IMR-90 (cell line): Measurements from ENCODE around the gene ZNF37A. TPM values are rescaled to one million over a fixed set of nuclear protein-coding genes. Genes with fewer than 3 reads are reported as not detected.

Experiments
- ATAC-seq: fragments of 200-7000 bp; cut with Tn5 transposase; 2 replicates; pipeline ENCODE4 v1.9.1; 2020; ENCODE audit warnings: low read depth, mild to moderate bottlenecking, moderate library complexity
- BruUV-seq: library from RNA; stranded (reverse); fragments of 400-500 nt; replicated peaks from 2 replicates; lab custom pipeline; 2021; lab: Mats Ljungman, UMichigan
- CTCF ChIA-PET: fragments of 300-600 bp; formaldehyde crosslinking; extraction: SDS; loops from one replicate; lab custom pipeline; 2021; ENCODE audit warnings: antibody characterized with exemption; lab: Yijun Ruan, JAX
- POLR2A ChIA-PET: fragments of 300-600 bp; sonication (Branson Sonifier 250); formaldehyde crosslinking; loops from one replicate; lab custom pipeline; 2022; ENCODE audit warnings: antibody characterized with exemption; ENCODE audit not compliant: unreplicated experiment; lab: Charles Lee
- DNase-seq: peaks from one replicate; pipeline ENCODE4 v3.0.0; 2013
- H2AFZ ChIP-seq: replicated peaks from 2 replicates; pipeline ENCODE3; 2013; ENCODE audit warnings: low read length, mild to moderate bottlenecking; ENCODE audit not compliant: poor library complexity
- H2AK5ac ChIP-seq: 2 replicates; pipeline ENCODE4 v1.6.1; 2013; ENCODE audit warnings: low read depth, low read length, inconsistent platforms
- H2AK9ac ChIP-seq: replicated peaks from 2 replicates; pipeline ENCODE3; 2013; ENCODE audit warnings: mild to moderate bottlenecking, low read depth, low read length, moderate library complexity; ENCODE audit not compliant: poor library complexity
- H2BK120ac ChIP-seq: 2 replicates; pipeline ENCODE4 v1.6.1; 2013; ENCODE audit warnings: low read depth, low read length, inconsistent platforms
- H2BK15ac ChIP-seq: 3 replicates; pipeline ENCODE4 v1.6.1; 2013; ENCODE audit warnings: low read depth, low read length, inconsistent platforms
- H2BK20ac ChIP-seq: 2 replicates; pipeline ENCODE4 v1.6.1; 2013; ENCODE audit warnings: low read depth, mild to moderate bottlenecking, inconsistent platforms, low read length, moderate library complexity
- H2BK5ac ChIP-seq: 2 replicates; pipeline ENCODE4 v1.6.1; 2013; ENCODE audit warnings: mild to moderate bottlenecking, low read depth, low read length, inconsistent platforms; ENCODE audit not compliant: poor library complexity, severe bottlenecking
- H3K14ac ChIP-seq: replicated peaks from 2 replicates; pipeline ENCODE4 v1.6.1; 2013; ENCODE audit warnings: low read depth, low read length, inconsistent platforms
- H3K18ac ChIP-seq: 2 replicates; pipeline ENCODE4 v1.6.1; 2013; ENCODE audit warnings: low read depth, low read length, control low read depth
- H3K23ac ChIP-seq: 2 replicates; pipeline ENCODE4 v1.6.1; 2013; ENCODE audit warnings: low read depth, low read length, inconsistent platforms
- H3K27ac ChIP-seq: 2 replicates; pipeline ENCODE4 v1.5.1; 2013; ENCODE audit warnings: mild to moderate bottlenecking, control low read depth, low read length; ENCODE audit not compliant: insufficient read depth
- H3K27me3 ChIP-seq: 2 replicates; pipeline ENCODE4 v1.6.1; 2013; ENCODE audit warnings: low read length; ENCODE audit not compliant: control insufficient read depth, insufficient read depth
- H3K36me3 ChIP-seq: 2 replicates; pipeline ENCODE4 v1.6.1; 2013; ENCODE audit warnings: low read length, mixed read lengths; ENCODE audit not compliant: control insufficient read depth, insufficient read depth
- H3K4ac ChIP-seq: 2 replicates; pipeline ENCODE4 v1.6.1; 2013; ENCODE audit warnings: low read depth, low read length, inconsistent platforms
- H3K4me1 ChIP-seq: 2 replicates; pipeline ENCODE4 v1.6.1; 2013; ENCODE audit warnings: low read length, mixed read lengths; ENCODE audit not compliant: control insufficient read depth, insufficient read depth
- H3K4me2 ChIP-seq: 2 replicates; pipeline ENCODE4 v1.6.1; 2013; ENCODE audit warnings: low read depth, mild to moderate bottlenecking, control low read depth, low read length, moderate library complexity
- H3K4me3 ChIP-seq: 2 replicates; pipeline ENCODE4 v1.5.1; 2013; ENCODE audit warnings: low read depth, mild to moderate bottlenecking, control low read depth, low read length, moderate library complexity; ENCODE audit not compliant: insufficient read depth
- H3K56ac ChIP-seq: 2 replicates; pipeline ENCODE4 v1.6.1; 2013; ENCODE audit warnings: low read length, inconsistent platforms; ENCODE audit not compliant: insufficient read depth; ENCODE audit errors: extremely low read depth
- H3K79me1 ChIP-seq, 2 experiments: 2 replicates each; pipeline ENCODE4 v1.6.1; 2013; ENCODE audit warnings: low read length in 2 of 2, inconsistent platforms in 1 of 2, low read depth in 1 of 2
- H3K9ac ChIP-seq: 2 replicates; pipeline ENCODE4 v1.6.1; 2013; ENCODE audit warnings: low read depth, low read length, control low read depth
- H3K9me1 ChIP-seq: 2 replicates; pipeline ENCODE4 v1.6.1; 2013; ENCODE audit warnings: low read length, inconsistent platforms; ENCODE audit not compliant: insufficient read depth
- H3K9me3 ChIP-seq: 2 replicates; pipeline ENCODE4 v1.6.1; 2013; ENCODE audit warnings: low read length; ENCODE audit not compliant: control insufficient read depth, insufficient read depth
- H4K20me1 ChIP-seq: 2 replicates; pipeline ENCODE4 v1.6.1; 2013; ENCODE audit warnings: low read length, inconsistent platforms; ENCODE audit not compliant: insufficient read depth
- H4K5ac ChIP-seq: 2 replicates; pipeline ENCODE4 v1.6.1; 2013; ENCODE audit warnings: mild to moderate bottlenecking, low read depth, low read length, control low read depth
- H4K8ac ChIP-seq, 2 experiments: 2 replicates each; pipeline ENCODE4 v1.6.1; 2013; ENCODE audit warnings: low read depth in 2 of 2, low read length in 2 of 2, control low read depth in 1 of 2, inconsistent platforms in 1 of 2
- H4K91ac ChIP-seq: 2 replicates; pipeline ENCODE4 v1.6.1; 2013; ENCODE audit warnings: low read depth, low read length, inconsistent platforms; ENCODE audit not compliant: insufficient read depth
- RAD21 ChIP-seq: IDR thresholded peaks from 2 replicates; pipeline ENCODE4 v1.6.1; 2012; ENCODE audit warnings: low read length, improper control_type of control experiment
- WGBS, 2 experiments: methylation state at CpG; one replicate each; pipeline versions ENCODE4 v1.1.5 to v1.1.7; 2013; ENCODE audit warnings: missing lambda C conversion rate in 2 of 2; ENCODE audit not compliant: insufficient read length in 1 of 2; ENCODE audit errors: extremely low coverage in 2 of 2; 5-methylcytosine and 5-hydroxymethylcytosine counted together
- dilution Hi-C: fragments of 300-500 bp; cut with HindIII; formaldehyde crosslinking; loops from one replicate; pipeline ENCODE4 v1.14.3; 2018; ENCODE audit warnings: low sequenced_read_pairs; ENCODE audit not compliant: unreplicated experiment
- in situ Hi-C: fragments of 300-500 bp; cut with MboI; formaldehyde crosslinking; loops from 3 replicates; pipeline ENCODE4 v1.14.3; 2019; ENCODE audit warnings: low sequenced_read_pairs, inconsistent platforms, mixed read lengths
- intact Hi-C: fragments of 100-400 bp; cut with micrococcal nuclease; formaldehyde crosslinking; loops from 2 replicates; pipeline ENCODE4 v1.10.0; 2022
- polyA plus RNA-seq, 3 experiments: library from polyadenylated mRNA; depleted of rRNA; stranded (reverse); fragments of >200 nt; gene quantifications; 2 replicates each; pipeline ENCODE4 v1.2.3, GENCODE V29; 2012; ENCODE audit warnings: low replicate concordance in 1 of 3
- total RNA-seq: library from RNA; depleted of rRNA; stranded (reverse); fragments of >200 nt; gene quantifications from 2 replicates; pipeline ENCODE4 v1.2.3, GENCODE V29; 2012

The ZNF37A gene
- total and polyA plus RNA-seq, 2 of the 4 experiments (the other 2 are of a cell fraction): 5.5 to 8.6 TPM

- ChIA-PET CTCF (no interaction called here), POLR2A (no interaction called here)
- no peaks in the 10 kb centered on the region for H4K20me1 ChIP-seq
- DNase-seq (no peak), ATAC-seq (no peak)
- no peak overlapping the region for H2BK5ac ChIP-seq
- no peak overlapping the region for H4K8ac ChIP-seq
- intact Hi-C loops (no loop called here), in situ Hi-C loops (no loop called here), dilution Hi-C loops (no loop called here)
- H4K91ac ChIP-seq: no peak overlapping the region
- no peak overlapping the region for H3K27ac ChIP-seq
- no peak overlapping the region for H3K4me2 ChIP-seq
- no peak overlapping the region for H4K5ac ChIP-seq
- no peak overlapping the region for H3K14ac ChIP-seq
- H3K9me1 ChIP-seq: no peaks in the 10 kb centered on the region
- no peak overlapping the region for H3K56ac ChIP-seq
- WGBS, 2 experiments: no CpG with 5 or more reads among the region's 2 CpGs
- no peak overlapping the region for H2AK9ac ChIP-seq
- no peak overlapping the region for H2AFZ ChIP-seq
- H3K36me3 ChIP-seq: 0 out of 2 replicates have a peak, but pooled peaks cover 1% of the 10 kb centered on the region
- H3K18ac ChIP-seq: no peak overlapping the region
- H3K27me3 ChIP-seq: no peaks in the 10 kb centered on the region
- no peak overlapping the region for H3K23ac ChIP-seq
- H3K9me3 ChIP-seq: no peaks in the 10 kb centered on the region
- H3K9ac ChIP-seq: no peak overlapping the region
- no peak overlapping the region for H2BK20ac ChIP-seq
- H2BK15ac ChIP-seq: no peak overlapping the region
- no peak overlapping the region for H2BK120ac ChIP-seq
- no peak overlapping the region for H3K4me3 ChIP-seq
- no TSS peak for BruUV-seq
- H3K79me1 ChIP-seq: no peaks in the 10 kb centered on the region
- H3K4ac ChIP-seq: no peak overlapping the region
- H3K4me1 ChIP-seq: no peaks in the 10 kb centered on the region
- TF ChIP-seq RAD21: no peak
- H2AK5ac ChIP-seq: no peak overlapping the region
Measured at GRCh38 chr10:38045129-38045528, 49.0 kb upstream of the ZNF37A start.
